ENCODE data around the gene RASSF10. TPM values are rescaled to one million over a fixed set of nuclear protein-coding genes. Genes with fewer than 3 reads are reported as not detected.
A peak's percentile ranks its signal among the peaks of the same experiment; 100 is the strongest.

The RASSF10 gene
- total RNA-seq: 0.23 and 0.34 TPM in 2 replicates

DNA sequence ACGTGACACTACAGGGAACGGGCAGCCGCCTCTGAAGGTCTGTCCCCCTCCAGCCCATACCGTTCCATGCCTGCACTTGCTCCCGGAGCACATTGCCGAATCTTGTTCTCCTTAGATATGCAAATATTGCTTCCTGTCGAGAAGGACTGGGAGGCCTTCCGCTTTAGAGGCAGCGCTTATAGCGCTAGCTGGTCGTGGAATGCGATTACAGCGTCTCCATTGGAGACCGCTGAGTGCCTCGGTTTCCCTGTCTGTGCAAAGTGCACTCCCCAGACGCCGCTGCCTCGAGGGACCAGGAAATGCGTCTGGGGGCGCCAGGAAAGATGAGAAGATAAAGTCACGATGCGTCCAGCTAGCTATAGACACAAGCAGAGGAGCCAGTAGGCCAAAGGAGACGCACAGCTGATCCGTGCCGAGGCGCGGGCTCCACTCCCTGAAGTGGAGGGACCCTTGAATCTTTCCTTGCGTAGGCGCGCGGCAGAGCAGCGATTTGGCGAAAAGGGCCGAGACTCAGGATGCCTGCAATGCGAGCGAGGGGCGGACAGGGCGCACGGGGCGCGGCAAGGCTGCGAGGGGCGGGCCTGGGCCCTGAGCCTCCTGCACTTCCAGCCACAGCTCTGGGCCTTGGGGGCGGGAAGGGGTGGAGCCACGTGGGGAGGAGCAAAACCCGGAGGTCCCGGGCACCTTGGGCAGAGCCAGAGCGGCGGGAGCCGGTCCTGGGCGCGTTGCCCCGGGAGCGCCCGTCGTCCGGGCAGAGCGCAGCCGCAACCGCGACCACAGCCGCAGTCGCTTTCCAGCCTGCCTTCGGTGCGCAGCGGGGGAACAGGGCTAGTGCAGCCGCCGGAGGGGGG lies at the start of gene RASSF10:
Gene RASSF10 (plus strand): TSS at position 692 of the 851 bp plus-strand sequence. CDS start 261 bp downstream, outside the sequence.
- DNase-seq (ENCODE audit: extremely low read depth, low read depth, low spot score): no peak

DNA sequence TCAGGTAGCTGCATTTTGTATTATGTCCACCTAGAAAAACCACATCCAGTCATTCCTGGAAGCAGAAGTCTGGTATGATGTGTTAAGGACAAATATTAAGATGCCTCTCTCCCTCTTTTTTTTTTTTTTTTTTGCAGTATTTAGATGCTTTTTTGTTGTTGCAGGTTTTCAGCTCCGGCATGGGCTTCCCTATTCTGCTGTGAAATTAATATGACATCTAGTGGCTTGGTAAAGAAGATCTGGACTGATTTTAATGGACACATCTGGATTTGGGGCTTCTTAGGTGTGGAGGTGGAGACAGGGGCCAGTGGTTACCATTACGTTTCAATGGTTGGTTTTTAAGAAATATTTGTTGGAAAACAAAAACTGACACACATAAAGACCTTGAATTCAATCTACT lies 47.5 kb upstream of the RASSF10 start:
- no peak for DNase-seq (ENCODE audit: extremely low read depth, low read depth, low spot score)

DNA sequence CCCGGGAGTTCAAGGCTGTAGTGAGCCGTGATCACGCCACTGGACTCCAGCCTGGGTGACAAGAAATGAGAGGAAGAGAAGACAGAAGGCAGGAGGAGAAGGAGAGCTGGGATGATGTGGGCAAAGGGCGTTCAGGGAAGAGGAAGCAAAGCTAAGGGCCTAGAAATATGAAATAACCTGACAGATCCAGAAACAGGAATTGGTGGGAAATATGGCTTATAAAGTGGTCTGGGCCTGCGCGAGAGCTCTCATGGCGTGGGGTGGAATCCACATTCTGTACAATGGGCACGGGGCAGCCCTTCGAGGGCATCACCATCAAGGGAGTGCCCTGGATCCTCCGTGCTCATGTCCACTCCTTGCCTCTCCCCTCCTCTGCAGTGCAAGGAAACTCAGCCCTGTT lies 46.8 kb upstream of the RASSF10 start:
- DNase-seq (ENCODE audit: extremely low read depth, low read depth, low spot score): no peak

DNA sequence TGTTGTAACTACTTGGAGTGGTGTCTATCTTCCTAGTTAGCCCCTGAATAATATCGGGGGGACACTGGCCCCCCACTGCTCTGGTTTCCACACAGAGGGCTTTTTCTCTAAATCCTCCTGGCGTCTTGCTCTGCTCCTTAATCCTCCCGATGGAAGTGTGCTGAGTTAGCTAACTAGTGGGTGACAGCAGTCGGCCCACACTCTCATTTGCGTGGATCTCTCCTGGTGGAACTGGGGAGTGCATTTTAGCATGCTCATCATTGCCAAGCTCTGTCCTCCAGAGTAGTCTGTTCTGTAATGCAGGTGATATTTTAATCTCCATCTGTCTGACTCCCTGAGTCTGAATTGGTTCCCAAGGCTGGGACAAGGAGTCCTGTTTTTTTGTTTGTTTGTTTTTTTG lies 46.1 kb upstream of the RASSF10 start:
- DNase-seq (ENCODE audit: extremely low read depth, low read depth, low spot score): no peak

DNA sequence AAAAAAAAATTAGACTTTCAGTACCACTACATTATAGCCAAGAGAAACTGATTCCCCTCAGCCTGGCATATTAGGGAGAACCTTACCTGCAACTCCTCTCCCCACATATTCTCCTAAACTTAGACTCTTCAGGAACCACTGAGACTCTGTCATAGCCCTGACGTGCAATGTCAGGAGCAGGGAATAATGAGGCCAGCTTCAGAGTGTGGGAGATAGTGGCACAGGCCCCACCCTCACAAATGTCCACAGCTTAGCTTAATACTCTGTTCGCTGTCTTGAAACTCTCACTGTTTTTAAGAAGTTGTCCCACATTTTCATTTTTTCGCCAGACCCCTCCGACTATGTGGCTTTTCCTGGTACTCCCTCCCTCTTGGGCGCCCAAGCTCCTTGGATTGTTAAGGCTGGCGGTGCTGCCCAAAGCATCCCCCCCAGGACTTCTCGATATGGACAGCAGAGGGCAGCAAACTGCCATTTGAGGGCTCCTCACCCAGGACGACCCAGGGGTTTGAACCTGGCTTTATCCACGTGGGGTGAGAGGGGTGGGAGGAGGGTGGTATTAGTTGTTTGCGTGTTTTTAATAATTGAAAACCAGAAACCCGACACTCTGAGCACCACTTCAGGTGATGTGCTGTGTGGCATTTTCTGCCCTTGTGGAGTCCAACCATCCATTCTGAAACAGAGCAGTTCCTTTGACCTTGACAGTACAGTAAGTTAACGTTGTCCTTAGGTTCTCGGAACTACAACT lies 45.2 kb upstream of the RASSF10 start:
- peak; percentile 14 for DNase-seq (ENCODE audit: extremely low read depth, low read depth, low spot score)

DNA sequence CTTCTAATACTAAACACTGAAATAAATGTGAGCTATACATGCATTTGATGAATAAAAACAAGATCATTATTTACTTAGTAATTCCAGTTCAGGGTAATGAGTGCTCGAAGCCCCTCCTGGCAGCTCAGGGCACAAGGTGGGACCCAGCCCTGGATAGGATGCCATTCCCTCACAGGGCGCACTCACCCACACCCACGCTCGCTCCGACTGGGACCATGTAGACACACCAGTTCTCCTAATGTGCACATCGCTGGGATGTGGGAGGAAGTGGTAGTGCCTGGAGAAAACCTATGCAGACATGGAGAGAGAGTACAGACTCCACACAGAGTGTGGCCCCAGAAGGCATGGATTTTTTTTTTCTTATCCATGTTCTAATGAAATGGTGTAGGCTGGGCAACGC lies 44.5 kb upstream of the RASSF10 start:
- DNase-seq (ENCODE audit: extremely low read depth, low read depth, low spot score): no peak

DNA sequence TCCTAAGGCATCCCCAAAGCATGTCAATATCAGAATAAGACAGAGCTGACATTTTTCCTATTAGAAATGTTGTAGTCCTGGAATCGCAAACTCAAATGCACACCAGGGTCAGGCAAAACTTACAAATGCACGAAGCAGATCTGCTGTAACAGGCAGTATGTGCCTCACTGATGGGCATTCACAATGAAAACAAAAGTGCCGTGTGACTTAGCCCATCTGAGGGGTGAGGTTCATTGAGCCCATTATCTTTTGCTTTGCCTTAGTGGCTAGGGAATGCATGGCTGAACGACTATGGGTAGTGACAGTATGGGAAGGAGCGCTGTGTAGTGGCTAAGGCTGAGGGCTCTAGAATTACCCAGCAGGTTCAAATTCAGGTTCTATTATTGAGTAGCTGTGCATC lies 43.1 kb upstream of the RASSF10 start:
- no peak for DNase-seq (ENCODE audit: extremely low read depth, low read depth, low spot score)

DNA sequence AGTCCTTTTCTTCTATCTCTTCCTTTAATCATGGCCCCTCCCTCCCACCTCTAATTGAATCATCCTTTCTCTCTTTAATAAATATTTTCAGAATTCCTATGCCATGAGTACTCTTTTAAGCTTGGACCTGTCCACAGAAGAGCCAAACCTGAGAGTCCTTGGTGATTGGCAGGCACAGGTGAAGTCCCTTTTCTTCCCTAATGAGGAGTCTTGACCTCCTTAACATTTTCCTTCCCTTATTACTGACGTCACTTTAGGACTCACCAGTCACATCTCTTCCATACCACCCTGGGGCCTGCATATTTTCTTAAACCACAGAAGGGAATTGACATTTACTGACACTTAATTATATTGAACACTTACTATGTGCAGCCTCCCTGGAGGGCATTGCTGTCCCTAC lies 41.0 kb upstream of the RASSF10 start:
- DNase-seq (ENCODE audit: extremely low read depth, low read depth, low spot score): no peak

DNA sequence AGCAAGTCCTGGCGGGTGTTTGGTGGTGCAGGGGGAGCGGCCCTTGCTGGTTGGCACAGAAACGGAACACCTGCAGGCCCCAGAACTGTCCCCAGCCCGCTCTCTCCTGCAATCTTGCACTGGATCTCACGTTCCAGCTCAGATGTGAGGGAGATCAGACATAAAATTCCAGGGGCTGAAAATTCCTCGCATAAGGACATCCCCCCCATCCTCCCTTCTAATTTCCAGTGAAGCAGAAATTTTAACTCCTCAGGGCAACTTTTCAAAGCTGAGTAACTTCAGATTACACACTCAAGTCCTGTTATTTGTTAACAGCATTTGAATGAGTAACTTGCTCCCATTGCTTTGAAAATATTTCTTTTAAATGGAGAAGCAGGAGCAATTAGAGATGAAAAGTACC lies 40.3 kb upstream of the RASSF10 start:
- no peak for DNase-seq (ENCODE audit: extremely low read depth, low read depth, low spot score)

DNA sequence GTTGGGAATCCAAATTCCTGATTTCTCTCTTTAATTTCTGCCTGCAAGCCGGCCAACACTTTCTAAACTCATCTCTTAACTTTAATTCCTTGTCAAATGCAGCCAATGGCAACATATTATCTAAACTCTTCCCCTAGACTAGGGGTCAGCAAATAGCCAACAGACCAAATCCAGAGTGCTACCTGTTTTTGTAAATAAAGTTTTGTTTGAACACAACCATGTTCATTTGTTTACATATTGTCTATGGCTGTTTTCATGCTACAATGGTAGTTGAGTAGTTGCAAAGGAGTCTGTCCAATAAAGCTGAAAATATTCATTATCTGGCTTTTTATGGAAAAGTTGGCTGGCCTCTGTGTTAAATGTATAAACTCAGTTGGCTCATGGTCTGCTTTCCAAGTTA lies 37.2 kb upstream of the RASSF10 start:
- DNase-seq (ENCODE audit: extremely low read depth, low read depth, low spot score): no peak

DNA sequence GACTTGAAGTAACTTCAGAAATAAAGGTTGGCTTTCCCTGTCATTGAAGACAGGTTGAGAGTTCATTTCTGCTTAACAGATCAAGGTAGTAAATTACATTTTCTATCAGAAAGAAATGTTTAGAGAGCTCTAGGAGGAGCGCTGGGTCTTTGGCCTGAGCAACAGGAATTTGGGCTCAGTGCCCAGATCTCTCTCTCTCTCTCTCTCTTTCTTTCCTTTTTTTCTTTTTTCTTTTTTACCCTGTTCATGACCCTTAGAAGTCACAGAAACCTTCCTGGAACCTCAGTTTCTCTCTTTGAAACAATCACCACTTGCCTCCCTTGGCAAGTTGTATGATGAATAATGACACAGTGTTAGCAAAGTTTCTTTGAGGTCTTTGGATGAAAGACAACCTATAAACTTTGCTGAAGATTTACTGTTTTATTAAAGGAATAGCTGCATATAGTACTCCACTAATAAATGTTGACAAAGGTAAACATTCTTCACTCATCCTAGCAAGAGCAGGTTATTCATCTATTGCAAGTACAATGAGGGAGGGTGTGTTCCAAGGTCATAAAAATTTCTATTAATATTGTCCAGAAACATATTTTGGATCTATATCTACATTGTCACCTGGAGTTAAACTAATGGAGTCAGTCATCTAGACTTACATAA lies 35.5 kb upstream of the RASSF10 start:
- DNase-seq (ENCODE audit: extremely low read depth, low read depth, low spot score): no peak

DNA sequence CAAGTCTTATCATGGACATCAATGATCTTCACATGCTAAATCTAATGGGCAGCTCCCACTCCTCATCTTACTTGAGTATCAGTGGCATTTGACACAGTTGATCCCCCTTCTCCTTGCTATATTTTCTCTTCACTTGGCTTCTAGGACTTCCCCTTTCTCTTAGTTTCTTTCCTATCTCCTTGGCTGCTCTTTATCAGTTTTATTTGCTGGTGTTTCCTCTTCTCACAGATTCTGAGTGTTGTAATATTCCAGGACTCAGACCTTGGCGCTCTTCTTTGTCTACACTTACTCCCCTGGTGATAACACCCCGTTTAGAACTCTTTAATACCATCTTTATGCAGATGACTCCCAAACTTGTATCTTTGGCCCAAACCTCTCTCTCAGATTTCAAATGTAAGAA lies 33.9 kb upstream of the RASSF10 start:
- no peak for DNase-seq (ENCODE audit: extremely low read depth, low read depth, low spot score)

DNA sequence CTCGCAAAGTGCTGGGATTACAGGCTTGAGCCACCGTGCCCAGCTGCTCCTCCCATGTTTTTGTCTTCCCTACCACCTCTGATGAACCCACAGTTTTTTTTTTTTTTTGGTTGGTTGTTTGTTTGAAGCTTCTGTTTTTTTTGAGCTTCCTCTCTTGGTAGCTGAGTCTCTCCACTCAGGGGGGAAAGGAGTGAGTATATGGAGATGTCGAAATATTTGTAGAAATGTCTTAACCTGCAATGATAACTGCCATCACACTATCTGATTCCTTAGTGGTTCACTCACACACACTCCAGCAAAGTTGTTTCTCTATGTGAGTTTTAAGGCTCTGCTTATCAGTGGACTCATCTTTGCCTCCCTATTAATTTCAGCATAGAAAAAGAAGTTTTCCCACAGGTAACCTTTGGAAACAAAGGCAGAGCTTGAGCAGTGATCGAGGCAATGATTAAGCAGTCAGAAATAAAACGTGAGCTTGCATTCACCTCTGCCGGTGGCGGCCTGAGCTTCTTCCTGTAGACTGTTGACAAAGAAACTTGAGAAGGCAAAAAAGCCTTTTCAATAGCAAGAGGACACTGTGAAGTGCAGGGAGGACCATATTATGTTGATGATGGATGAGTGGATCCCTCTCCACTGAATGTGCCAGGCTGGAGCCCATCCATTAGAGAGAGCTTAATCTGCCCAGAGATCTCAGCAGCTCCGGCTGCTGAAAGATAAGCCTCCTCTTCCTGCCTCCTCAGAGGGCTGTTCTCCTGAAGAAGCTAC lies 29.0 kb upstream of the RASSF10 start:
- DNase-seq (ENCODE audit: extremely low read depth, low read depth, low spot score): no peak

DNA sequence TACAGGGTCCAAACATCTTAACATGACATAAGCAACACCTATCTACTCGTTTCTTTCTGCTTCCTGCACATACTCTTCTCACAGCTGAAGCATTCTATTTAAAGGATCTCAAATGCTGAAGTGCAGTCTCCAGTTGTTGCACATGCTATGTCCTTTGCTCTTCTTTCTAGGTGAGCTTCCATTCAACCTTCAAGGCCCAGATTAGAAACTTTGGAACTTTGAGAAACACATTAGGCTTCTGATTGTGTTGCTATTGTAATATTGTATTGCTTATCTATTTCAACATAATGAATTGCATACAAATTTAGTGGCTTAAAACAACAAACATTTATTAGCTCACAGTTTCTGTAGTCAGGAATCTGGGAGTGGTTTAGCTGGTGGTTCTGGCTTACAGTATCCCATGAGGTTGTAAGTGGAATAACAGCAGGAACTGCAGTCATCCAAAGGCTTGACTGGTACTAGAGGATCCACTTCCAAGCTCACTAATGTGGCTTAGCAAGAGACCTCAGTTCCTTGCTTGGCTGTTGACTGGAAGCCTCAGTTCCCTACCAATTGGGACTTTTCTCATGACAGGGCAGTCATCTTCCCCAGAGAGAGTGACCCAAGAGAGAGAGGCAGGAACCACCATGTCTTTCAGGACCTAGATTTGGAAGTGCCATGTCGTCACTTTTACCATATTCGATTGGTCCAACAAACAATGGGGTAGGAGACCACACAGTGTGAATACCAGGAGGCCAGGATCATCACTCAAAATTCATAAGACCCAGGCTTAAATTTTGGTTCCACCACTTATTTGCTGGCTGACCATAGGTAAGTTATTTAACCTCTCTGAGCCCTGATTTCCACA lies 27.2 kb upstream of the RASSF10 start:
- DNase-seq (ENCODE audit: extremely low read depth, low read depth, low spot score): no peak

DNA sequence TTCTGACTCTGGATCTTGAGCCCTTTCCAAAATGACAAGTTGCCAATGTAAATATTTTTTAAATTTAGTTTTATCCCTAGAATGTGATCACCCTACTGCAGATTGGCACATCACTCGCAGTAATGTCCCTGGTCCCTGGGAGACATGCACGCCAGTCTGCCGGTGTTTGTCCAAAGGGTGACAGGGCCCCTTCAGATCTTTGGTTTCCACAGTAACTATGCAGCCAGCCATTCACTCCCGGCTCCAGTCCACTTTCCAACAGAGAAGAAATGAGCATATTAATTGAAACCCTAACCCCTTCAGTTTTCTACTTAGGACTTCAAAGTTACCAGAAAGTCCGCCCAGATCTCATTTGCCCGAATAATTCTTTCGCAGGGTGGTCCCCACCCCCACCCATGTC lies 25.8 kb upstream of the RASSF10 start:
- DNase-seq (ENCODE audit: extremely low read depth, low read depth, low spot score): no peak

DNA sequence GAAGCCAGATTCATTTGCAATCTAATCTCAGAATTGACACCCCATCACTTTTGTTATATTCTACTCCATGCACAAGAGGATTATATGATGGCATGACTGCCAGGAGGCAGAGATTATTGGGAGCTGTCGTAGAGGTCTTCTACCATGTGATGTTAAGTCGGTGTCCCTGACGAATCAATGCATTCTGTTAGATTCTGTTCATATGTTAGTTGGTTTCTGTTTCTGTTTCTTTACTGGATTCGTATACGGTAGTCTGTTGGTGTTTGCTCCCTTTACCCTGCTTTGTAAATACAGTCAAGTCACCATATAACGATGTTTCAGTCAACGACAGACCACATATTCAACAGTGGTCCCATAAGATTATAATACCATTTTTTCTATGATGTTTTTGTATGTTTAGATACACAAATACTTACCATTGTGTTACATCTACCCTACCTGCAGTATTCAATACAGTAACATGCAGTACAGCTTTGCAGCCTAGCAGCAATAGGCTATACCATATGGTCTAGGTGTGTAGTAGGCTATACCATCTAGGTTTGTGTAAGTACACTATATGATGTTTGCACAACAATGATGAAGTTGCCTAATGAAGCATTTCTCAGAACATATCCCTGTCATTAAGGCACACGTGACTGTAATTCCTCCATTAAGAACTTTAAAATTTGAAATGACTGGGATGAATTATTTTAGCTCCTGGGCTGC lies 22.8 kb upstream of the RASSF10 start:
- DNase-seq (ENCODE audit: extremely low read depth, low read depth, low spot score): no peak

DNA sequence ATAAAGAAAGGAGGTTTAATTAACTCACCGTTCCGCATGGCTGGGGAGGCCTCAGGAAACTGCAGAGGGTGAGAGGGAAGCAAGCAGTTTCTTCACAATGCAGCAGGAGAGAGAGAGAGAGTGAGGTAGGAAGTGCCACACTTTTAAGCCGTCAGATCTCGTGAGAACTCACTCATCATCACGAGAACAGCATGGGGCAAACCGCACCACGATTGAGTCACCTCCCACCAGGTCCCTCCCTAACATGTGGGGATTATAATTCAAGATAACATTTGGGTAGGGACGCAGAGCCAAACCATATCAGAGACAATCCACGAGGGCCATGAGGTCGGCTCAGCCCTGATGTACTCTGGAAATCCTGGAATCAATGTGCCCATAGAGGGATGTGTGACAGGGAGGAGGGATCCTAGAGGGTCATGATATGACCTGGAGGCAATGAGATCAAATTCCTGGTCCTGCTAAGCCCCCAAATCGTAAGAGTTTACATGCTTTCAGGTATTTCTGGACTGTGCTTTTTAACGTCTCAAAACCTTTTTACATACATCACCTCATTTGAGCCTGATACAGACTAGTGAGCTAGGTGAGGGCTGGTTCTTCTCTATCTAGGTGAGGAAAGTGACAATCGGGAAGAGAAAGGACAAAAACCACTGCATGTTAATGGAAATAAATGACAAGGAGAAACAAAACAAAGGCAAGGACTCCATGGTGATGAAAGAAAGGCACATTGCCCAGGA lies 19.5 kb upstream of the RASSF10 start:
- DNase-seq (ENCODE audit: extremely low read depth, low read depth, low spot score): no peak

DNA sequence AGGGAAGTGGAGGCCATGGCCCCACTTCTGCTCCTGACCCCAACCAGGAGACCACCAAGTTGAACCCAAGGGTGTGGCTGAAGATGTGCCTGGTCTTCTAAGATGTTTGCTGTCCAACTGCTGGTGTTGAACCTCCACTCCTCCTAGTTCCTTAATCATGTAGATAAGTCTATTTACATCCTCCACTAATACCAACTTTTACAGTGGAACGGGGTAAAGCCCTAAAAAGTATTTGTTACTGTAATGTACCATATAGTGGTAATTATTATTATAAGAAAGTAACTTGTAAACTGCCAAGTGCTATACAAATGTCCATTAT lies 19.0 kb upstream of the RASSF10 start:
- no peak for DNase-seq (ENCODE audit: extremely low read depth, low read depth, low spot score)

DNA sequence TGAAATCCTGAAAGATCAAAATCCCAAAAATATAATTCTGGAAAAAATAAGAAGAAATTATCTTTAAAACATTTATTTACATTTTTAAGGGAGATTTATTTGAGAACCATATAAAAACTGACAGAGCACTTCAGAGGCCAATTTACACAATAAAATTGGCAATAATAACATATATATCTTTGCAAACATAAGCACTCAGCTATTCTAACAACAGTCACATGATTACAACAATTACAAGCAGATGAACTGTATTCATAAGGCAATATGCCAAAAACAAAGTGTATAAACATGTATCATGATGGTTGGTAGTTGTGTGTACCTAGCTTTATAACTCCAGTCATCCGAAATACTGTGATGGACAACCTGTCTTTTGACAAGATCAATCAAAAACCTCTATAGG lies 17.7 kb upstream of the RASSF10 start:
- no peak for DNase-seq (ENCODE audit: extremely low read depth, low read depth, low spot score)

All from glomerular endothelial cell (primary cell).